Measurements from ENCODE around the gene CCDC97. TPM values are rescaled to one million over a fixed set of nuclear protein-coding genes. Genes with fewer than 3 reads are reported as not detected.
A peak's percentile ranks its signal among the peaks of the same experiment; 100 is the strongest.
"Not testable (repeated sequence)": the region's sequence is repeated elsewhere in the genome, so short reads cannot be mapped to it uniquely, and the experiment has no call there.

Gene CCDC97
- total and polyA plus RNA-seq, 4 donors, result 7.0 to 24.3 (median 14.8) TPM

- Histone ChIP-seq H3K4me3 (ENCODE audit: low read length in 2 of 2) (no peak overlapping the region), H3K4me1 (ENCODE audit: control insufficient read depth in 1 of 2, insufficient read depth in 2 of 2, low read length in 2 of 2) (no peaks in the 10 kb centered on the region), H3K27ac (ENCODE audit: low read depth in 1 of 2, low read length in 2 of 2) (no peak overlapping the region), H3K36me3 (ENCODE audit: control insufficient read depth in 1 of 2, insufficient read depth in 2 of 2, low read length in 1 of 2) (no peaks in the 10 kb centered on the region), H3K27me3 (ENCODE audit: control insufficient read depth in 1 of 2, insufficient read depth in 2 of 2, low read length in 1 of 2) (no peaks in the 10 kb centered on the region), H3K9me3 (ENCODE audit: control insufficient read depth, low read length) (no peaks in the 10 kb centered on the region)
- 25% methylated on average over 6 of the region's 6 CpGs for WGBS, 2 donors
- DNase-seq (no peak), ATAC-seq (ENCODE audit: low FRiP score) (no peak)
- intact Hi-C loops (cut with DNase I), result no loop called here
Measured at GRCh38 chr19:41367848-41368301, 57.9 kb downstream of the CCDC97 start.

GRCh38 chr19:41369769-41370168 is 59.8 kb downstream of the CCDC97 start:
- H3K27me3 ChIP-seq (ENCODE audit: control insufficient read depth in 1 of 2, insufficient read depth in 2 of 2, low read length in 1 of 2), result no peaks in the 10 kb centered on the region
- H3K9me3 ChIP-seq (ENCODE audit: control insufficient read depth, low read length), result no peaks in the 10 kb centered on the region
- no peak for ATAC-seq (ENCODE audit: low FRiP score)
- no peak for DNase-seq
- 98 to 99% methylated on average over 2 of the region's 2 CpGs for WGBS, 2 donors
- no peak overlapping the region for H3K4me3 ChIP-seq (ENCODE audit: low read length in 2 of 2)
- no peak overlapping the region for H3K27ac ChIP-seq (ENCODE audit: low read depth in 1 of 2, low read length in 2 of 2)
- H3K4me1 ChIP-seq (ENCODE audit: control insufficient read depth in 1 of 2, insufficient read depth in 2 of 2, low read length in 2 of 2), result no peaks in the 10 kb centered on the region
- intact Hi-C loops (cut with DNase I), result no loop called here
- H3K36me3 ChIP-seq (ENCODE audit: control insufficient read depth in 1 of 2, insufficient read depth in 2 of 2, low read length in 1 of 2), result no peaks in the 10 kb centered on the region

GRCh38 chr19:41371119-41371518 is 61.1 kb downstream of the CCDC97 start:
- H3K27me3 ChIP-seq (ENCODE audit: control insufficient read depth in 1 of 2, insufficient read depth in 2 of 2, low read length in 1 of 2); intact Hi-C loops (cut with DNase I); H3K4me3 ChIP-seq (ENCODE audit: low read length in 2 of 2); DNase-seq; H3K9me3 ChIP-seq (ENCODE audit: control insufficient read depth, low read length); H3K36me3 ChIP-seq (ENCODE audit: control insufficient read depth in 1 of 2, insufficient read depth in 2 of 2, low read length in 1 of 2); H3K4me1 ChIP-seq (ENCODE audit: control insufficient read depth in 1 of 2, insufficient read depth in 2 of 2, low read length in 2 of 2); H3K27ac ChIP-seq (ENCODE audit: low read depth in 1 of 2, low read length in 2 of 2); ATAC-seq (ENCODE audit: low FRiP score): not testable (repeated sequence)
- WGBS, 2 donors, result 92 to 94% methylated on average over 5 of the region's 5 CpGs

GRCh38 chr19:41371541-41371940 is 61.6 kb downstream of the CCDC97 start:
- 93 to 94% methylated on average over 8 of the region's 8 CpGs for WGBS, 2 donors
- no peak for ATAC-seq (ENCODE audit: low FRiP score)
- intact Hi-C loops (cut with DNase I), result no loop called here

GRCh38 chr19:41372501-41372900 is 62.5 kb downstream of the CCDC97 start:
- Histone ChIP-seq H3K27ac (ENCODE audit: low read depth in 1 of 2, low read length in 2 of 2) (no peak overlapping the region), H3K27me3 (ENCODE audit: control insufficient read depth in 1 of 2, insufficient read depth in 2 of 2, low read length in 1 of 2) (no peaks in the 10 kb centered on the region), H3K9me3 (ENCODE audit: control insufficient read depth, low read length) (no peaks in the 10 kb centered on the region), H3K36me3 (ENCODE audit: control insufficient read depth in 1 of 2, insufficient read depth in 2 of 2, low read length in 1 of 2) (no peaks in the 10 kb centered on the region), H3K4me1 (ENCODE audit: control insufficient read depth in 1 of 2, insufficient read depth in 2 of 2, low read length in 2 of 2) (no peaks in the 10 kb centered on the region), H3K4me3 (ENCODE audit: low read length in 2 of 2) (no peak overlapping the region)
- intact Hi-C loops (cut with DNase I), result no loop called here
- WGBS, 2 donors, result 54 to 64% methylated on average over 2 of the region's 2 CpGs
- DNase-seq, result no peak
- ATAC-seq (ENCODE audit: low FRiP score), result no peak

More at GRCh38 chr19:41371541-41371940, 61.6 kb downstream of the CCDC97 start:
- no peak overlapping the region for H3K4me3 ChIP-seq (ENCODE audit: low read length in 2 of 2)
- H3K27ac ChIP-seq (ENCODE audit: low read depth in 1 of 2, low read length in 2 of 2), result no peak overlapping the region
- no peaks in the 10 kb centered on the region for H3K36me3 ChIP-seq (ENCODE audit: control insufficient read depth in 1 of 2, insufficient read depth in 2 of 2, low read length in 1 of 2)
- no peaks in the 10 kb centered on the region for H3K27me3 ChIP-seq (ENCODE audit: control insufficient read depth in 1 of 2, insufficient read depth in 2 of 2, low read length in 1 of 2)
- H3K4me1 ChIP-seq (ENCODE audit: control insufficient read depth in 1 of 2, insufficient read depth in 2 of 2, low read length in 2 of 2), result no peaks in the 10 kb centered on the region
- H3K9me3 ChIP-seq (ENCODE audit: control insufficient read depth, low read length), result no peaks in the 10 kb centered on the region
- DNase-seq, result no peak

GRCh38 chr19:41373993-41374392 is 64.0 kb downstream of the CCDC97 start:
- Histone ChIP-seq H3K27ac (ENCODE audit: low read depth in 1 of 2, low read length in 2 of 2) (no peak overlapping the region), H3K36me3 (ENCODE audit: control insufficient read depth in 1 of 2, insufficient read depth in 2 of 2, low read length in 1 of 2) (no peaks in the 10 kb centered on the region), H3K9me3 (ENCODE audit: control insufficient read depth, low read length) (no peaks in the 10 kb centered on the region), H3K4me3 (ENCODE audit: low read length in 2 of 2) (no peak overlapping the region), H3K27me3 (ENCODE audit: control insufficient read depth in 1 of 2, insufficient read depth in 2 of 2, low read length in 1 of 2) (no peaks in the 10 kb centered on the region), H3K4me1 (ENCODE audit: control insufficient read depth in 1 of 2, insufficient read depth in 2 of 2, low read length in 2 of 2) (no peaks in the 10 kb centered on the region)
- peak; percentile 89 to 90 for DNase-seq
- intact Hi-C loops (cut with DNase I), result no loop called here
- peak; percentile 58 for ATAC-seq (ENCODE audit: low FRiP score)
- 3 to 5% methylated on average over 12 of the region's 12 CpGs for WGBS, 2 donors

Other genes with a start within 250 kb of the CCDC97 start
- not detected for gene CYP2A13, start 221.7 kb upstream of the CCDC97 start, total RNA-seq
- not detected for gene CYP2A13, start 221.7 kb upstream of the CCDC97 start, polyA plus RNA-seq
- gene CYP2F1, start 195.7 kb upstream of the CCDC97 start, total RNA-seq, result not detected
- gene CYP2F1, start 195.7 kb upstream of the CCDC97 start, polyA plus RNA-seq, result not detected
- gene CYP2S1, start 117.0 kb upstream of the CCDC97 start, total RNA-seq, result 1 to 10 TPM; 1.7 to 2.5 TPM
- gene CYP2S1, start 117.0 kb upstream of the CCDC97 start, polyA plus RNA-seq, result 10 to 100 TPM in 1 of 2 donors, not detected in 1; 11.5 TPM
- gene AXL, start 90.9 kb upstream of the CCDC97 start, total RNA-seq, result 100 to 1,000 TPM; 106 TPM
- gene AXL, start 90.9 kb upstream of the CCDC97 start, polyA plus RNA-seq, result 10 to 100 TPM; 14.8 to 44.6 TPM
- 100 to 1,000 TPM; 155 to 156 TPM for gene HNRNPUL1, start 45.8 kb upstream of the CCDC97 start, total RNA-seq
- gene HNRNPUL1, start 45.8 kb upstream of the CCDC97 start, polyA plus RNA-seq, result 10 to 100 TPM; 59.5 to 82.5 TPM
- gene TGFB1, start 43.8 kb downstream of the CCDC97 start, total RNA-seq, result 10 to 100 TPM; 81.6 to 97.5 TPM
- 10 to 100 TPM; 25.4 to 56.6 TPM for gene TGFB1, start 43.8 kb downstream of the CCDC97 start, polyA plus RNA-seq
- gene B9D2, start 54.0 kb downstream of the CCDC97 start, total RNA-seq, result 1 to 10 TPM; 4.1 to 5.6 TPM
- 10 to 100 TPM in 1 of 2 donors, 1 to 10 TPM in 1; 1.6 to 13.5 TPM for gene B9D2, start 54.0 kb downstream of the CCDC97 start, polyA plus RNA-seq
- gene TMEM91, start 66.4 kb downstream of the CCDC97 start, total RNA-seq, result 10 to 100 TPM in 1 of 2 donors, 1 to 10 TPM in 1; 9.5 to 28.2 TPM
- 10 to 100 TPM in 1 of 2 donors, 1 to 10 TPM in 1; 8.9 to 55.8 TPM for gene TMEM91, start 66.4 kb downstream of the CCDC97 start, polyA plus RNA-seq
- gene EXOSC5, start 87.2 kb downstream of the CCDC97 start, total RNA-seq, result 1 to 10 TPM; 5.5 to 8.7 TPM
- 10 to 100 TPM in 1 of 2 donors, 1 to 10 TPM in 1; 9.9 to 15.4 TPM for gene EXOSC5, start 87.2 kb downstream of the CCDC97 start, polyA plus RNA-seq
- gene BCKDHA, start 87.6 kb downstream of the CCDC97 start, total RNA-seq, result 10 to 100 TPM; 11.6 to 15.2 TPM
- 10 to 100 TPM; 11.1 to 50.6 TPM for gene BCKDHA, start 87.6 kb downstream of the CCDC97 start, polyA plus RNA-seq
- gene B3GNT8, start 117.2 kb downstream of the CCDC97 start, total RNA-seq, result 1 to 10 TPM; 3.2 to 3.9 TPM
- gene B3GNT8, start 117.2 kb downstream of the CCDC97 start, polyA plus RNA-seq, result 1 to 10 TPM; 3.7 to 7.4 TPM
- 10 to 100 TPM; 28.3 to 31.5 TPM for gene DMAC2, start 129.7 kb downstream of the CCDC97 start, total RNA-seq
- gene DMAC2, start 129.7 kb downstream of the CCDC97 start, polyA plus RNA-seq, result 10 to 100 TPM; 32.0 to 41.6 TPM
- gene ERICH4, start 133.0 kb downstream of the CCDC97 start, total RNA-seq, result not detected
- gene ERICH4, start 133.0 kb downstream of the CCDC97 start, polyA plus RNA-seq, result 10 to 100 TPM in 1 of 2 donors, not detected in 1; 13.4 TPM

Data from aorta (tissue), 5 donors.